Epidermal melanocyte (primary cell): ENCODE measurements around the gene VANGL2.
"Not testable (repeated sequence)": the region's sequence is repeated elsewhere in the genome, so short reads cannot be mapped to it uniquely, and the experiment has no call there.

Experiments
- DNase-seq: peaks from one replicate; pipeline ENCODE4 v3.0.0; 2011; ENCODE audit warnings: low spot score; ENCODE audit not compliant: insufficient read length

Gene VANGL2

DNA sequence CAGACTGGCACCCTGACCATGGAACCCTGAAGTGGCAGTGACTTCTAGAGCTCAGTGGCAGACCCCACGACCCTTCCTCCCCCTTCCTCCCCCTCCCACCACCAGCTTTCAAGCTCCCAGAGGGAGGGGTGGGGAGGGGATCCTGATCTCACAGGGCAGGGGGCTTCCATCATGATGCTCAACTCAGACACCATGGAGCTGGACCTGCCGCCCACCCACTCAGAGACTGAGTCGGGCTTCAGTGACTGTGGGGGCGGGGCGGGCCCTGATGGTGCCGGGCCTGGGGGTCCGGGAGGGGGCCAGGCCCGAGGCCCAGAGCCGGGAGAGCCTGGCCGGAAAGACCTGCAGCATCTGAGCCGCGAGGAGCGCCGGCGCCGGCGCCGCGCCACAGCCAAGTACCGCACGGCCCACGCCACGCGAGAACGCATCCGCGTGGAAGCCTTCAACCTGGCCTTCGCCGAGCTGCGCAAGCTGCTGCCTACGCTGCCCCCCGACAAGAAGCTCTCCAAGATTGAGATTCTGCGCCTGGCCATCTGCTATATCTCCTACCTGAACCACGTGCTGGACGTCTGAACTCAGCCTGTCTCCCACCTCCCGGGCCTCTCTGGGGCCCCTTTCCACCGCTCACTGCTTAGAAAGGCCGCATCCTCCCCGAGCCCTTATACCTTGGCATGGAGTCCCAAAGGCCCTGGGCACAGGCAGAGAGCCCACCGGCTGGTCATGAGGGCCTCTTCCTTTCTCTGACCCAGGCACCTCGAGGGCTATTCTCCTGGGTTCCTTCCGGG, 29.6 kb upstream of the VANGL2 start:
- DNase-seq = no peak

DNA sequence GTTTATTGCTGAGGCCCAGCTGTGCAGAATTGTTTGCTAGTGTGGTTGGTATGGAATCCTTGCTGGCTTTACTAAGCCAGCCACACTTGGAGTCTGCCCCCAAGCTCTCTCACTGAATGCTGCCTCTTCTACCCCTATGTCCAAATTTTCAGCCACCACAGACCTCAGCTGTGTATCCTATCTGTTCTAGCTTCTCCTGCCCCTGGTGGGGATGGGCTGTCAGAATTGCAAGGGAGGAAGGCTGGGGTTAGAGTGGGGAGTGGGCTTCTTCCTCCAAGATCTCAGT, 29.1 kb upstream of the VANGL2 start:
- DNase-seq = no peak

DNA sequence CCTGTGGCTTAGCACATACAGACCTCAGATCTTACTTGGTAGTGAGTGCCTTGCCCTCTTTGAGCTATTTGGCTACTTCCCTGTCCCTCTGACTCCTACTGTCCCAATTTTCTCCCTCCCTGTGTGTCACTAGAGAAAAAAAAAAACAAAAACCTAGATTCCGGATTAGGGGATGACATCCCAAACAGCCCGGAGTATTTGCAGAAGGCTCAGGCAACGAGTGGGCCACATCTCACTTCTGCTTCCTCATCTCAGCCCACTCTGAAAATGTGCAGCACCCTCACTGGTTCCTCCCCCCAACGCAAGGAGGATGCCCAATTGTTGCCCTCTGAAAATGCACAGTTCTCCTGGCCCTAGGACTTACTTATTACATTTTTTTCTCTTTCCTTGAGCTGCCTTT, 28.6 kb upstream of the VANGL2 start:
- no peak for DNase-seq

DNA sequence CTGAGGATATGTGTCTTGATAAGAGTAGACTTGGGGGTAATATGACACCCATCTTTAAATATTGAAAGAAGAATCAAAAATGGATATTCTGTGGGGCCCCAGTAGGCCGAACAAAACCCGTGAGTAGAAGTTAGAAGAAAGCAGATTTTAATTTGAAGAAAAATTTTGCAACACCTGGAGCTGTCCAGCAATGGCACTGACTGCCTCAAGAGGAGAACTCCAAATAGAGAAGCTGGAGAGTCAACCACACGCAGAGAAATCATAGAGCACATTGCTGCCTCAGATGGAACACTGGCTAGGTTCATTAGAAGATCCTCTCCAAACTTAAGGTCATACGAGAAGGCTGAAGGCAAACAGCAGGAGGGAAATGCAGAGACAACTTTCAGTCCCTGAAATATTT, 26.7 kb upstream of the VANGL2 start:
- DNase-seq = no peak

DNA sequence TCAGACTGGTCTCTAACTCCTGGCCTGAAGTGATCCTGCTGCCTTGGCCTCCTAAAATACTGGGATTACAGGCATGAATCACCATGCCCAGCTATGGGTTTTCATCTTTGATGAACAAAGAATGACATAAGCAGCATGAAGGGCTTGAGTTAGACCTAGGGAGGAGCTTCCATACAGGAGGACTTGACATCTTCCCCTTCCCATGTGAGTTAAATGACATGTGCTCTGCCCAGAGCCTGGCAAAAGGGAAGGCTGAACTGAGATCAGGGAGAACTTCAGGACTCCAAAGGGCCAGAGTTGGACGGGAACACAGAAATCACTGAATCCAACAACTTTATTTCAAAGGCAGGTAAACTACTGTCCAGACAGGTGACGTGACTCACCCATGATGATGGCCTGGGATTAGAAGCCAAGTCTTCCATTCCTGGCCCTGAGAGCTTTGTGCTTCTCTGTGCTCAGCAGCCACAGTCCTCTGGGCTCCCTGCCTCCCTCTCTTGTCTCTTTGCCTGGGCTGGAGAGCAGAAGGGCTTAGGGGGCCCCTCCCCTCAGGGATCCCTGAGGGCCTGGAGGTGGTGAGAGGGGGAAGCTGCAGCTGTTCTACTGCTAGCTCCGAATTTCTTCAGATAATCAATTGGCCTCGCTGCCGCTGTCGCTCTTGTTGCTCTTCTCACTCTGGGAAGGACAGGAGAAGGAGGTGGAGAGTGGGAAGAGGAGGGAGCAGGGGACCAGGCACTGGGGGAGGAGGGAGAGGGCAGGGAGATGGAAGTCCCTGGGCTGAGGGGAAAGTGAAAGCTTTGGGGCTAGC, 25.9 kb upstream of the VANGL2 start:
- peak; percentile 50 for DNase-seq

DNA sequence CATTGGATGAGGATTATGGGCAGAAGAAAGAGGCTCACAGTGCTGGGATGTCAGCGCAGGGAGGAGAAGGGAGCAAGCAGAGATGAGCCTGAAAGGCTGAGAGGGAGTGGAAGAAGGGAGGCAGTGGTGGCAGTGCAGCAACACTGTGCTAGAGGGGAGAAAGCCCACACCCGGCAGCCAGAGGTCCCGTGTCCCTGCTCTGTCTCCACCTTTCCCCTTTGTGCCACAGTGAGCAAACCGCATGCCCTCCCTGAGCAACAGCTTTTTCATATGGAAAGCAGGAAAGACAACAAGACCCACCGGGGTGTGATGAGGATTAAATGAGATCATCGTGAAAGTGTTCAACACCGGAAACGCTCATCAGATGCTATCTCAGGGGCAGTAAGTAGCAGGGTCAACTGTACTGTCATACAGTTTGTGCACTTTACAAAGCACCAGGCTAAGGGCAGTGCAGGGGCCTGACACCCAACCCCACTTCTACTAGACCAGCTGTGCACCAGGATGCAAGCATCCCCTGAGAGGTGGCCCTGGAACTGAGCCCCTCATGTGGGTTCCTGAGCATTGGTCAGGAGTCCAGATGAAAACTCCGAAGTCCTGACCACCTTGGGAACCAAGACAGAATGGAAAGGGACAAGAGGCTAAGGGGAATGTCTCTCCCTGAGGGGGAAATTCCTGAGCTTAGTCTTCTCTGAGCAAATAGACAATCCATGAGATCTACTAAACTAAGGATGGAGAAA, 24.4 kb upstream of the VANGL2 start:
- DNase-seq = no peak

DNA sequence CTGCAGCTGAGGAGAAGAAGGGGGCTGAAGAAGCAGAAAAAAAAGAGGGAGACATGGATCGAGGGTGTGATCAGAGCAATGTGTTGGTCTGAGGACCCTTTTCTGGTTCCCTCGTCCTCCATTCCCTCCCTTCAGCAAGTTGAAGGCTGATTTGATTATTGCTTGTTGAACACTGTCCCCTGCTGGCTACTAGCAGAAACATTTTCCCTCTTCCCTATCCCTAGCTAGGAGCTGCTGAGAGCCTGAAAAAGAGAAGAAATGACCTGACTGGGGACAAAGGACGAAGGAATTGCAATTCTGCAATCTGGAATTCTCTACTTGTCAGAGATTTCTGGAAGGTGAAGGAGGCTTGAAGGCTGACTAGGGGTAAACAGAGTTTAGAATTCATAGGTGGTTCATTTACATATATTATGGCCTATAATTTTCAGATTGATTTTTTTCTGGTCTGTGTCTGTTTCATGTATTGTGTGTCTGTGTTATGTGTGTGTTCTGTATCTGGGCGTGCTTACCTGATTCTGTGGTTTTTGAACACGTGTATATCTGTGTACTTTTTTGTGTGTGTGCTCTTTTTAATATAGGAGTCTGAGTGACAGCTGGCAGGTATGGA, 23.7 kb upstream of the VANGL2 start:
- DNase-seq = peak; percentile 57

DNA sequence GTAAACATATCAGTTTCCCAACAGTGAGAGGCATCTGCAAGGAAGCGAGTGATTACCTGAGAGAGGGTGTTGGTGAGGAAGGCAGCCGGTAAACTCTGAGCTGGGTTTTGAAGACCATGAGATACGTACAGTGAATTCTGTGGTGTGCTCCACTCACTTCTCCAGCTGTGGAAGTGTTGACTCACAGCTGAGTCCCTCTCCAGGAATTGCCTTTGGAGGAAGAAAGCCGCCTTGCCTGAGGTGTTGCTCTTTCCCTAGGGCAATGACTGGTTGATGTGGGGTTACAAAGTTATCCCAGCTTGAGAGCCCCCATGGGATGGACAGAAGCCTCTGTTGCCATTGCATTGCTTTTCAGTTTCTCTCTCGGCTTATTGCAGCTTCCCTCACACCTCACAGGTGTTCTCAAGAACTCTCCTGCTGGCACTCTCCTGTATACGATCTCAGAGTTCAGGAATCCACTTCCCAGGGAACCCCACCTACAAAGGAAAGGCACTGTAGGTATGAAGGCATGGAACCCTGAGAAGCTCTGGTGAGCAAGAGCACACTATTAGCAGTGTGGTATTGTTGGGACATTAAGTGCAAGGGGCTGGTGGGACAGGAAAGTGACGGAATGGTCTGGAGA, 22.7 kb upstream of the VANGL2 start:
- DNase-seq = no peak

DNA sequence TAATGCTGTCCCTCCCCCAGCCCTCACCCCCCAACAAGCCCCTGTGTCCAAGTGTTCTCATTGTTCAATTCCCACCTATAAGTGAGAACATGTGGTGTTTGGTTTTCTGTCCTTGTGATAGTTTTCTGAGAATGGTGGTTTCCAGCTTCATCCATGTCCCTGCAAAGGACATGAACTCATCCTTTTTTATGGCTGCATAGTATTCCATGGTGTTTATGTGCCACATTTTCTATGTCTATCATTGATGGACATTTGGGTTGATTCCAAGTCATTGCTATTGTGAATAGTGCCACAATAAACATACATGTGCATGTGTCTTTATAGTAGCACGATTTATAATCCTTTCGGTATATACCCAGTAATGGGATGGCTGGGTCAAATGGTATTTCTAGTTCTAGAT, 15.6 kb upstream of the VANGL2 start:
- not testable (repeated sequence) for DNase-seq

DNA sequence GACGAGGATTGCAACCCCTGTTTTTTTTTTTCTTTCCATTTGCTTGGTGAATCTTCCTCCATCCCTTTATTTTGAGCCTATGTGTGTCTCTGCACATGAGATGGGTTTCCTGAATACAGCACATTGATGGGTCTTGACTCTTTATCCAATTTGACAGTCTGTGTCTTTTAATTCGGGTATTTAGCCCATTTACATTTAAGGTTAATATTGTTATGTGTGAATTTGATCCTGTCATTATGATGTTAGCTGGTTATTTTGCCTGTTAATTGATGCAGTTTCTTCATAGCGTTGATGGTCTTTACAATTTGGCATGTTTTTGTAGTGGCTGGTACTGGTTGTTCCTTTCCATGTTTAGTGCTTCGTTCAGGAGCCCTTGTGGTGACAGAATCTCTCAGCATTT, 12.0 kb upstream of the VANGL2 start:
- DNase-seq = not testable (repeated sequence)

DNA sequence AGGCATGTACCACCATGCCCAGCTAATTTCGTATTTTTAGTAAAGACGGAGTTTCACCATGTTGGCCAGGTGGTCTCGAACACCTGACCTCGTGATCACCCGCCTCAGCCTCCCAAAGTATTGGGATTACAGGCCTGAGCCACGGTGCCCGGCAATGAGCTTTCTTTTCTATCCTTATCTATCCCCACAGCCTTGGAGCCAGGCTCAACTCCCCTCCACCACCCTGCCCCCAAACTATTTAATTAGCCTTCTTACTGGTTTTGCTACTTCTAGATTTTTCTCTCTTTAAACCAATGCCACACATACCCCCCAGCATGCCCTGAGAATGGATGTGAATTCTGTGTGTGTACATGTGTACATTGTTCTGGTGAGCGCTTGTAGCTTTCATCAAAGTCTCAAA, 5.7 kb upstream of the VANGL2 start:
- DNase-seq = no peak

DNA sequence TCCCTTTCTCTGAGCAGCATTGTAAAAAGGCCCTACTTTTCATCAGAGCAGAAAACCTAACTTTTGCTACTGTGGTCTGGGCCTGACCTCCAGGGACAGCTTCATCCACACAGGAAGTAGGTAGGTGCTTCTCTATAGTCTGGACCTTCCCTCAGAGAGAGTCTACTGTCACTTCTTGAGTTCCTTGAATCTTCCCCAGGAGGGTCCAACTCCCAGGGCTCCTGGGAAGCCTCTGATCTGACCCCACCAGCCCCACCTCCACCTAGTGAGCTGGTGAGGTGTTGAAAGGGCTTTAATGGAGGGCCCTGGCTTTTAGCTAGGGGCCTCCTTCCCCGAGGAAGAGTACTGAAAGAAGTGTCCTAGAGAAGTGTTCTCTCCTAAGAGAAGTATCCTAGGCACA, 2.7 kb upstream of the VANGL2 start:
- no peak for DNase-seq

DNA sequence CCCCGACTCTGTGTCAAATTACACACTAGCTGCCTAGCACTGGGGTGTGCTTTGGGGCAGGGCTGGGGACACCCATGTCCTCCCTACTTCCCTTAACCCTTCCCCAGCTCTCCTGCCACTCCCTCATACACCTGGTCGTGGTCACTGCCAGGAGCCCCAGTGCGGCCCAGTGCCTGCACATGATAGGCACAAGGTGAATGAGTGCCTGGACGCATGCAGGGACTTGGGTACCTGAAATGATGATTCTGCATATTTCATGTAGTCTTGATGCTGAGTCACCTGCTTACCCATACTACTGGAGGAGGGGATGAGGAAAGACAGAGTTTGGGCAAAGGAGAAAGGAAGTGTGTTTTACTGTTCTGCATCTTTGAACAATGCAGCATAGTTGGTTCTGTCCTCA, 1.5 kb upstream of the VANGL2 start:
- DNase-seq = no peak

DNA sequence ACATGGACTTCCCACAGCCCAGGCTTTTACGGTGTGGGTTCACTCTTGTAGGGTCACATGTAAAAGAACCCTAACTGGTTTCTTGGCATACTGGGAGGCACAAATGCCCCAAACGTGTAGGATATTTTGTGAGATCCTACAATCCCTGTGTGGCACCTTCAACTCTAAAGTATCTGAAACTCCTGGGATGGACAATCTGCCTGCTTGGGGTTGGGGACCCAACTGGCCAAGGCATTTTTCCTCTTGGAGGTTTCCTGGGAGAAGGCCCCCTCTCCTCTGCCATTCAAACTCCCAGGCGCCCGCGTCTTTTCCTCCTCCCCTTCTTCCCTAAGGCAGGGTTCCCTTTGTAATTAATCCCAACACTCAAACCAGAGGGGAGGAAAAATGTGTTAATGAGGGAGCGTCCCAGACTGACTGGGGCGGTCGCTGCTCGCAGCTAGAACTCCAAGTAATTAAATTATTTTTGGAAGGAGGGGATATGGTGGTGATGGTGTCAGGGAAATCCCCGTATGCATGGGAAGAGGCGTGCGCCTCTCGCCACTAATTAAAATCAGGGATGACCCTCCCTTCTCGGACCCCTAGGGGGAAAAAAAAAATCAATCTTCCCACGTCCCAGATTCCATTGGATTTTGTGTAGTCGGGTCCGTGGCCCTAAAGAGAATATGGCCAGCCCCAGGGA, 681 bp upstream of the VANGL2 start:
- DNase-seq = no peak

DNA sequence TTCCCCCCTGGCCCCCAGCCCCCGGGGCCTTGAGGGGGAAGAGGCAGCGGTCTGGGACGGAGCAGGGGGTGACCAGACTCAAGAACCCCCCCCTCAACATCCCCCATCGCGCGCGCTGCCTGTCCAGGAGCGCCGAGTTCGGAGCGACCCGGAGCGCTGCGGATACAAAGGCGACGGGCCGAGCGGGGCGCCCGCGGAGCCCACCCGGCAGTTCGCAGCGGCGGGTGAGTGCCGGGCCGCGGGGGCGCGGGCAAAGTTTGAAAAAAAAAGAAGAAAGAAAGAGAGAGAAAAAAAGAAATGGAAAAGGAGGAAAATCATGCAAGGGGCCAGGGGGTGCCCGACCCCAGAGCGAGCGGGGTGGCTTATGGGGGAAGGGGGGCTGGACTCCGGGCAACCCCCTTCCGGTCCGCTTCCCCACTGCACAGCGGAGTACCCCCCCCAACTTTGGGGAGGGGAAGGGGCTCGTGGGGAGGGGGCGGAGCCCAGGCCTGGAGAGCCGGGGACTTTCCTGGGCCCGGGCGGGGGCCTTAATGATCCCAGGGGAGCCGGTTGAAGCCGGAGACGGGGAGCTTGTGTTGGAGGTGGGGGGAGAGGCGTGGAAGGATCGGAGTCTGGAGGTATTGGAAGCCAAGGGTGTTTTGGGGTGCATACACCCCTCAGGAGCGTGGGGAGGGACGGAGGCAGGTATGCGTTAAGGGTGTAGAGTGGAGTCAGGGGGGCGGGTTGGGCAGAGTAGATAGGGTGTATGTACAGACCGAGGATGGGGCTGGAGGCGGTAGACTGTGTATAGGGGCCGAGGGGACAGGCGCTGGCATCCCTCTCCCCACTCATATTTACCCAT, 502 bp downstream of the VANGL2 start:
- no peak for DNase-seq

DNA sequence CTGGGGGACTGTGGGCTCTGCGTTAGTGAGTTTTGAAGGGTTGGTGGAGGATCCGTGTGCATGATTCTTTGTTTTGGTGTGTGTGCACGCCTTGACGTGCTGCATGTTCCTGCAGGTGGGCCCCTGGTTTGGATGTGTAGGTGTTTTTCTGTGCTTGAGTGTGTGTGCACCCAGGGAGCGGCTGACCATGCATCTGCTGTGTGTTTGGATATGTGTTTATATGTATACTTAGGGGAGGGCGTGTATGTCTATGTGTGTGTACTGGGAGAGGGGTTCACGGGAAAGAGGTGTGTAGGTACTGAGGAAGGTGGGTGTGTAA, 1.1 kb downstream of the VANGL2 start:
- no peak for DNase-seq

DNA sequence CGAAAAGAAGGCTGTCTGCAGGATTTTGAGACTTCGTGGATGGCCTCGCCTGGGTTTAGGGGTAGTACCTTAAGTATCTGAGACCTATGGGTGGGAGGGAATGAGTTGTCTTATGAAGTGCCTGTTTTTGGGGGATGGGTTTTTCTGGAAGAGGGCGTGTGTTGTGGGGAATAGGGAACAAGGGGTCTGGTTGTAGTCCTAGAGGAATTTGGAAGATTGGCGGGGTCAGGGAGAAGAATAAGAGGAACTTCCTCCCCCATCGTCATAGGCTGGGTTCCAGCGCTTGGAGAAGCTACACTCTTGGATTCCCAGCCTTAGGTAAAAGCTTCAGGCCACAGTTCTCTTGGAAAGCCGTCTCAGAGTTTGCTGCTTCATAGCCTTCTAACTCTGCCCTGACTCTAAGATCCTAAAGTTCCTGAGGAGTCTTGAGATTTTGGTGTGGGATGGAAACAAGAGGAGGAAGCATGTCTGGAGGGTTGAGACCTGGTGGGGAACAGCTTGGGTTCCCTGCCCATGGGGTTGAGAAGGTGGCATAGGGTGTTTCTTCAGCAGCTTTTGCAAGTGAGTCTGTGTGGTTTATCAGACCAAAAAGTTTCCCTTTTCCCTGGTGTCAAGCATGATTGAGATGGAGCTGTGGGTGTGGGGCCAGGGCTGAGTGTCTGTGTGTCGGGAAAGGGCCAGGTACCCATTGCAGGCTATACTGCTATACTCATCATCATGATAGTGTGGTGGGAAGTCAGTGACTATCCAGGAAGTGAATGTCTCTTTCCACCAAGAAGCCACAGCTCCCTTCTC, 1.8 kb downstream of the VANGL2 start:
- no peak for DNase-seq

DNA sequence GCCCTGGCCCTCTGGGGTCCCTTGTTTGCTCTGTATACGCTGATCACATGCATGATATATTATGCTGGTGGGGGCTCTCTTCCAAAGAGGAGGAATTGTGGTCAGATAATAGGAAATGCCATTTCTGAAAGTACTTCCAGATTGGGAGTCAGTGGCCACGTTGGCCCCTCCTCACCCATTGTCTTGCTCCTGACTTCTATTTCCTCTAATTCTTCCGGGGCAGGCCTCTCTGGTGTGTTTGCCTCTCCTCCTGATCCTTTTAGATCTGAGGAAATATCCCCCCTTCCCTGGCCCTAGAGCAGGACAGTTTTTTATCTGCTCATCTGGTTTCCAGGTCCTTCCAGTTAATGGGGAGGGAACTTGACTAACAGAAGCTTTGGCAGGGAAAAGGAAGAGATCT, 2.9 kb downstream of the VANGL2 start:
- no peak for DNase-seq

DNA sequence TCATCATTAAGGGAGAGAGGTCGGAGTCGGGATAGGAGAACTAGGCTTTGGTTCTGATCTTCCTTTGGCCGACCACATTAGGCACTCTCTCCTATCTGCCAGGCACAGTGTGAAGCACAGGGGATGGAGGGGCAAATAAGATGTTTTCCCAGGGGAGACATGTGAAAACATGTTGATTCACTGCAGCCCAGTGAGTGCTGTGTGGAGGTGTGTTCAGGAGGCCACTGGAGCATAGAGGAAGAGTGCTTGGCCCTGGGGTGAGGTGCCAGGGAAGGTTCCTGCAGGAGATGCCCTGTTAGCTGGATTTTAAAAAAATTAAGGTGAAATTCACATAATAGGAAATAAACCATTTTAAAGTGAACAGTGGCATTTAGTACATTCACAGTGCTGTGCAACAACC, 3.7 kb downstream of the VANGL2 start:
- no peak for DNase-seq
